Lower leg skin (tissue), 3 donors: ENCODE results near the gene CD109.

Experiments
- CTCF ChIP-seq, 3 donors: fragments of 450-650 bp; IDR thresholded peaks; one replicate each; pipeline ENCODE4 v1.5.1; 2016; ENCODE audit warnings: antibody characterized with exemption in 3 of 3, mild to moderate bottlenecking in 3 of 3, moderate library complexity in 2 of 3
- POLR2A ChIP-seq, 2 donors: fragments of 450-650 bp; IDR thresholded peaks; one replicate each; pipeline ENCODE4 v1.6.1; 2016 to 2017; ENCODE audit warnings: antibody characterized with exemption in 2 of 2, mild to moderate bottlenecking in 1 of 2, moderate library complexity in 1 of 2

GRCh38 chr6:73657201-73657600 is 38.8 kb upstream of the CD109 start:
- no peak for TF ChIP-seq CTCF (IDR thresholded peaks at IDR 0.05)
- TF ChIP-seq POLR2A (IDR thresholded peaks at IDR 0.05) = no peak
